SK-N-MC (cell line): ENCODE results near the gene MFSD6L.

Experiments used
- EZH2 ChIP-seq: fragments of 200-600 bp; sonication (generic); IDR thresholded peaks from one replicate; pipeline ENCODE4 v1.6.1; 2017; ENCODE audit warnings: antibody characterized with exemption
- FOXP2 ChIP-seq: optimal IDR thresholded peaks from 2 replicates; pipeline ENCODE3; 2011; ENCODE audit warnings: mild to moderate bottlenecking, moderate library complexity; ENCODE audit not compliant: insufficient read depth; ENCODE audit errors: extremely low read length, control extremely low read depth
- POLR2AphosphoS5 ChIP-seq: IDR thresholded peaks from 2 replicates; pipeline ENCODE4 v1.6.1; 2012; ENCODE audit warnings: mild to moderate bottlenecking, low read depth, low read length, borderline replicate concordance

- no peak for TF ChIP-seq EZH2
- TF ChIP-seq POLR2AphosphoS5: no peak
- no peak for TF ChIP-seq FOXP2
Measured at GRCh38 chr17:8839410-8839935, 40.3 kb upstream of the MFSD6L start.
